Transverse colon (tissue), 4 donors: ENCODE data around the gene GOLGA6D. TPM values are rescaled to one million over a fixed set of nuclear protein-coding genes. Genes with fewer than 3 reads are reported as not detected.
"Not testable (repeated sequence)": the region's sequence is repeated elsewhere in the genome, so short reads cannot be mapped to it uniquely, and the experiment has no call there.

ENCODE experiments used
- DNase-seq: peaks from one replicate; pipeline ENCODE4 v3.0.0-alpha.2; 2019
- H3K27ac ChIP-seq, 4 donors: fragments of 200-600 bp; sonication (generic); 2 replicates each; pipeline ENCODE4 v1.5.1; 2016 to 2018; ENCODE audit warnings: inconsistent platforms in 4 of 4
- H3K27me3 ChIP-seq: fragments of 200-600 bp; sonication (generic); 2 replicates; pipeline ENCODE4 v1.5.1; 2017; ENCODE audit warnings: inconsistent platforms
- H3K36me3 ChIP-seq, 4 donors: fragments of 200-600 bp; sonication (generic); 2 replicates each; pipeline ENCODE4 v1.5.1; 2017 to 2019; ENCODE audit warnings: inconsistent platforms in 4 of 4
- H3K4me1 ChIP-seq, 4 donors: fragments of 200-600 bp; sonication (generic); 2 replicates each; pipeline ENCODE4 v1.5.1; 2017 to 2020; ENCODE audit warnings: inconsistent platforms in 4 of 4
- H3K4me3 ChIP-seq, 4 donors: fragments of 200-600 bp; sonication (generic); 1 replicate in 1 of 4; 2 replicates in 3 of 4; pipeline versions ENCODE4 v1.5.1 to v1.6.1; 2017 to 2019; ENCODE audit warnings: inconsistent platforms in 4 of 4
- H3K9me3 ChIP-seq, 2 donors: fragments of 200-600 bp; sonication (generic); 2 replicates each; pipeline ENCODE4 v1.5.1; 2017 to 2019; ENCODE audit warnings: inconsistent platforms in 2 of 2
- CTCF ChIP-seq, 5 experiments: fragments of 200-600 bp in 3 of 5; fragments of 450-650 bp in 2 of 5; sonication (generic) in 3 of 5; IDR thresholded peaks; 1 replicate in 2 of 5; 2 replicates in 3 of 5; pipeline ENCODE4 v1.5.1; 2016 to 2017; ENCODE audit warnings: antibody characterized with exemption in 5 of 5, inconsistent platforms in 3 of 5, mild to moderate bottlenecking in 2 of 5, moderate library complexity in 1 of 5
- EP300 ChIP-seq: sonication (generic); formaldehyde crosslinking; IDR thresholded peaks from one replicate; pipeline ENCODE4 v1.6.1; 2017; ENCODE audit warnings: antibody characterized with exemption, low read depth
- POLR2A ChIP-seq: fragments of 450-650 bp; IDR thresholded peaks from one replicate; pipeline ENCODE4 v1.6.1; 2016; ENCODE audit warnings: antibody characterized with exemption, mild to moderate bottlenecking, moderate library complexity
- POLR2AphosphoS5 ChIP-seq, 3 donors: sonication (generic); formaldehyde crosslinking; IDR thresholded peaks; one replicate each; pipeline ENCODE4 v1.6.1; 2016; ENCODE audit warnings: antibody characterized with exemption in 3 of 3
- WGBS, 2 donors: methylation state at CpG; one replicate each; pipeline ENCODE4 v1.1.5; 2018; ENCODE audit warnings: low coverage in 1 of 2; 5-methylcytosine and 5-hydroxymethylcytosine counted together
- in situ Hi-C, 4 donors: fragments of 200-750 bp; cut with MboI; loops; one replicate each; pipeline versions ENCODE4 v1.15.0 to v1.15.1; 2017; ENCODE audit warnings: low sequenced_read_pairs in 3 of 4, low pct_ligation_motif_present in 1 of 4, low pct_unique_long_range_greater_than_20kb in 1 of 4
- intact Hi-C: fragments of 100-400 bp; cut with DNase I; formaldehyde crosslinking; loops from one replicate; pipeline ENCODE4 v1.15.1; 2023; ENCODE audit warnings: low total_unique reads
- total RNA-seq, 4 donors: library from RNA; depleted of rRNA; stranded (reverse); fragments of >200 nt; gene quantifications; one replicate each; pipeline ENCODE4 v1.1.0, GENCODE V29; 2016

Gene GOLGA6D
- total RNA-seq, 4 donors from 2014 or later, result not detected

DNA sequence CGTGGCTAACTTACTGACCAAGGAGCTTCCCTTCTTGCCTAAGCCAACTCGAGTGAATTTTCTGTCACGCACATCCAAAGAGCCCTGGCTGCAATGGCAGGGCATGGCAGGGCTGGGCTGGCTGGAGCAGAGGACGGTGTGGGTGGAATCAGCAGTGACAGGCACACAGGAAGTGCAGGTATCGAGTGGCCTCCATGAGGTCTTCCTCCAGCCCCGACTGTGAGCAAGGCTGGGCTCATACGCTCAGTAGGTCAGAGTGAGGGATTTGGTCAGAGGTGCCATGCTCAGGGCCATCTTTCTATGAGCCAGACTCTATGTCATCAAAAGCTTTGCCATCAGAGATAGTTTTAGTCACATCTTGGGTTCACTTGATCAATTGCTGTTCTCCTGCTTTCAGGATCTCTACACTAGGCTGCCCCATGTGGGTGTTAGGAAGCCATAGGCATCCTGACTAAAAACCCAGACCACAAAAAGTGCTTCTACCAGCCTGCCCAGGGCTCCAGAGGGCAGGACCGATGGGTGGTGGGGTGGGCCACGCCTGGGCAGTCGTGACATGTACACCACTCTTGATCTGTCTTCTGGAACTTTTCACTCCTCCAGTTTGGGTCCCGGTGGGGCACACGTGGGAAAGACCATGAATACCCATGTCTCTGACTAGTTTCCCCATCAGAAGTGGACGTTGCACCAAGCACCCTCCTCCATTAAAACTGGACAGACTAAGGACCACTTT is 30.6 kb downstream of the GOLGA6D start:
- no peak for DNase-seq
- no peaks in the 10 kb centered on the region for H3K9me3 ChIP-seq
- in situ Hi-C loops, result loop anchor here in 2 of 4 donors (25.0 kb wide), 2 partner anchors 301 to 1251 kb away; partner anchors contain the start of gene PPCDC (in 1 of the 2)
- H3K4me1 ChIP-seq, result no peaks in the 10 kb centered on the region
- no peak overlapping the region for H3K27ac ChIP-seq
- 85% methylated on average over 13 of the region's 13 CpGs; no CpG with 5 or more reads in 1 of the 2 donors for WGBS, 2 donors
- no peak overlapping the region for H3K4me3 ChIP-seq
- H3K27me3 ChIP-seq, result peaks cover 9% of the 10 kb centered on the region
- intact Hi-C loops, result no loop called here
- TF ChIP-seq POLR2A (no peak), POLR2AphosphoS5 (IDR thresholded peaks at IDR 0.05) (no peak), CTCF (IDR thresholded peaks at IDR 0.05) (no peak), EP300 (no peak)
- no peaks in the 10 kb centered on the region for H3K36me3 ChIP-seq

GRCh38 chr15:75314552-75315290 is 32.1 kb downstream of the GOLGA6D start:
- DNase-seq, result no peak
- Histone ChIP-seq H3K4me1 (no peaks in the 10 kb centered on the region), H3K27ac (no peak overlapping the region), H3K27me3 (peaks cover 6% of the 10 kb centered on the region), H3K9me3 (no peaks in the 10 kb centered on the region), H3K36me3 (no peaks in the 10 kb centered on the region), H3K4me3 (no peak overlapping the region)
- WGBS, 2 donors, result 85 to 100% methylated on average over 1 to 5 of the region's 5 CpGs
- in situ Hi-C loops (loop anchor here in 2 of 4 donors (25.0 kb wide), 2 partner anchors 302 to 1252 kb away; partner anchors contain the start of gene PPCDC (in 1 of the 2)), intact Hi-C loops (no loop called here)
- TF ChIP-seq EP300, result no peak

GRCh38 chr15:75319231-75319897 is 36.7 kb downstream of the GOLGA6D start:
- DNase-seq, H3K36me3 ChIP-seq, H3K4me3 ChIP-seq, H3K27ac ChIP-seq, H3K9me3 ChIP-seq, intact Hi-C loops, H3K27me3 ChIP-seq: not testable (repeated sequence)
- peaks cover 0 to 13% (median 3%) of the 10 kb centered on the region in 4 donors for H3K4me1 ChIP-seq
- in situ Hi-C loops, result loop anchor here in 2 of 4 donors (25.0 kb wide), 2 partner anchors 307 to 1257 kb away; partner anchors contain the start of gene PPCDC (in 1 of the 2)
- WGBS, 2 donors, result 84 to 89% methylated on average over 2 to 5 of the region's 5 CpGs

GRCh38 chr15:75321711-75322110 is 39.1 kb downstream of the GOLGA6D start:
- H3K4me3 ChIP-seq, result no peak overlapping the region
- in situ Hi-C loops (loop anchor here in 2 of 4 donors (25.0 kb wide), 2 partner anchors 309 to 1259 kb away; partner anchors contain the start of gene PPCDC (in 1 of the 2)), intact Hi-C loops (no loop called here)
- H3K36me3 ChIP-seq, result no peaks in the 10 kb centered on the region
- no peak for TF ChIP-seq POLR2AphosphoS5 (IDR thresholded peaks at IDR 0.05)
- TF ChIP-seq EP300, result no peak
- no peak for TF ChIP-seq CTCF (IDR thresholded peaks at IDR 0.05)
- TF ChIP-seq POLR2A, result no peak
- no peak for DNase-seq
- no peak overlapping the region for H3K27ac ChIP-seq
- H3K4me1 ChIP-seq, result peaks cover 0 to 14% (median 3%) of the 10 kb centered on the region in 4 donors
- 91 to 92% methylated on average over 6 of the region's 6 CpGs for WGBS, 2 donors
- H3K27me3 ChIP-seq, result no peaks in the 10 kb centered on the region
- H3K9me3 ChIP-seq, result no peaks in the 10 kb centered on the region
